Lower lobe of right lung (tissue), 2 donors: ENCODE results near the gene TIPIN. TPM values are rescaled to one million over a fixed set of nuclear protein-coding genes. Genes with fewer than 3 reads are reported as not detected.
"Not testable (repeated sequence)": the region's sequence is repeated elsewhere in the genome, so short reads cannot be mapped to it uniquely, and the experiment has no call there.

ENCODE experiments used
- ATAC-seq, 2 donors: fragments of 200-7000 bp; cut with Tn5 transposase; one replicate each; pipeline ENCODE4 v1.9.1; 2020 to 2022; ENCODE audit warnings: mild to moderate bottlenecking in 2 of 2, moderate library complexity in 2 of 2
- DNase-seq: peaks from one replicate; pipeline ENCODE4 v3.0.0-alpha.2; 2020
- H3K27ac ChIP-seq: fragments of 200-600 bp; one replicate; pipeline ENCODE4 v1.8.0; 2022
- H3K27me3 ChIP-seq: fragments of 200-600 bp; one replicate; pipeline ENCODE4 v1.8.0; 2022; ENCODE audit warnings: low read depth
- H3K36me3 ChIP-seq: fragments of 200-600 bp; one replicate; pipeline ENCODE4 v1.8.0; 2022; ENCODE audit warnings: mild to moderate bottlenecking
- H3K4me1 ChIP-seq: fragments of 200-600 bp; one replicate; pipeline ENCODE4 v1.8.0; 2022
- H3K4me3 ChIP-seq: fragments of 200-600 bp; one replicate; pipeline ENCODE4 v1.8.0; 2022; ENCODE audit warnings: mild to moderate bottlenecking
- H3K9me3 ChIP-seq: fragments of 200-600 bp; one replicate; pipeline ENCODE4 v1.8.0; 2022
- intact Hi-C: fragments of 100-400 bp; cut with DNase I; formaldehyde crosslinking; loops from one replicate; pipeline ENCODE4 v1.11.0; 2022
- total RNA-seq: library from RNA; stranded (reverse); fragmentation: NEBNext Ultra II Directional; extraction: Animal tissue kit (Norgen Biotek cat#: 25700); gene quantifications from one replicate; pipeline ENCODE4 v1.2.1, GENCODE V29; 2021
- TF ChIP-seq, protein P1 (sequence below): fragments of 200-600 bp; IDR thresholded peaks from one replicate; pipeline ENCODE4 v1.8.0; 2022; ENCODE audit warnings: antibody characterized with exemption, mild to moderate bottlenecking
- donor health status: DM: no; HTN: yes; CAD: no; lungs with severe emphysema.

The TIPIN gene
- total RNA-seq, 1 donor from 2014 or later = 6.9 TPM

DNA sequence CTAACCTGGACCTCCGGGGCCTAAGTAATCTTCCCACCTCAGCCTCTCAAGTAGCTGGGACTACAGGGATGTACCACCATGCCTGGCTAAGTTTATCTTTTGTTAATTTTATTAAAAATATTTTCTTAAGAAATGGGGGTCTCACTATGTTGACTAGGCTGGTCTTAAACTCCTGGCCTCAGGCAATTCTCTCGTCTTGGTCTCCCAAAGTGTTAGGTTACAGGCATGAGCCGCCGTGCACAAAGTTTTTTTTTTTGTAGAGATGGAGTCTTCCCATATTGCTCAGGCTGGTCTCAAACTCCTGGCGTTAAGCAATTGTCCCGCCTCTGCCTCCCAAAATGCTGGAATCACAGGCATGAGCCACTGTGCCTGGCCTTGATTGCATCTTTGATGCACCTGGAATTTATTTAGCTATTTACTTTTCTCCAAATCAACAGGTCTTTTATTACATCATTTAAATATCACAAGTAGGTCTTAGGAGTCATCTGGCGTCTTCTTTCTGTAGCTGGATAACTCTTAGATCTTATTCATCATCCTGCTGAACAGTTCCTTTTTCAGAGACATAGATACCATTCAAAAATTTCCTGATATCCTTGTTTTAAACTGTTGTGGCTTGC is 22.4 kb upstream of the TIPIN start:
- Histone ChIP-seq H3K27ac (no peak overlapping the region), H3K4me3 (no peak overlapping the region), H3K9me3 (peaks cover 4% of the 10 kb centered on the region), H3K4me1 (no peaks in the 10 kb centered on the region), H3K36me3 (no peaks in the 10 kb centered on the region), H3K27me3 (no peaks in the 10 kb centered on the region)
- DNase-seq (no peak), ATAC-seq (no peak)
- TF ChIP-seq, protein P1, sequence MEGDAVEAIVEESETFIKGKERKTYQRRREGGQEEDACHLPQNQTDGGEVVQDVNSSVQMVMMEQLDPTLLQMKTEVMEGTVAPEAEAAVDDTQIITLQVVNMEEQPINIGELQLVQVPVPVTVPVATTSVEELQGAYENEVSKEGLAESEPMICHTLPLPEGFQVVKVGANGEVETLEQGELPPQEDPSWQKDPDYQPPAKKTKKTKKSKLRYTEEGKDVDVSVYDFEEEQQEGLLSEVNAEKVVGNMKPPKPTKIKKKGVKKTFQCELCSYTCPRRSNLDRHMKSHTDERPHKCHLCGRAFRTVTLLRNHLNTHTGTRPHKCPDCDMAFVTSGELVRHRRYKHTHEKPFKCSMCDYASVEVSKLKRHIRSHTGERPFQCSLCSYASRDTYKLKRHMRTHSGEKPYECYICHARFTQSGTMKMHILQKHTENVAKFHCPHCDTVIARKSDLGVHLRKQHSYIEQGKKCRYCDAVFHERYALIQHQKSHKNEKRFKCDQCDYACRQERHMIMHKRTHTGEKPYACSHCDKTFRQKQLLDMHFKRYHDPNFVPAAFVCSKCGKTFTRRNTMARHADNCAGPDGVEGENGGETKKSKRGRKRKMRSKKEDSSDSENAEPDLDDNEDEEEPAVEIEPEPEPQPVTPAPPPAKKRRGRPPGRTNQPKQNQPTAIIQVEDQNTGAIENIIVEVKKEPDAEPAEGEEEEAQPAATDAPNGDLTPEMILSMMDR = no peak
- intact Hi-C loops = no loop called here

DNA sequence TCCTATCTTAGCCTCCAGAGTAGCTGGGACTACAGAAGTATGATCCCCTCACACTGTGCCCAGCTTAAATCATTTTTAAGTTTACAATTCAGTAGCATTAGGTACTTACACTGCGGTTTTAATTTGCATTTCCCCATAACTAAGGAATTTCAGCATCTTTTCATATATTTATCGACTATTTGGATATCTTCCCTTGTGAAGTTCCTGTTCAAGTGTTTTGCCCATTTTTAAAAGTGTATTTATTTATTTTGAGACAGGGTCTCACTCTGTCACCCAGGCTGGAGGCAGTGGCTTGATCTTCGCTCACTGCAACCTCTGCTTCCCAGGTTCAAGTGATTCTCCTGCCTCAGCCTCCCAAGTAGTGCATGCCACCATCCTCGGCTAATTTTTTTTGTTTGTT is 17.7 kb upstream of the TIPIN start:
- intact Hi-C loops = no loop called here
- ATAC-seq (no peak), DNase-seq (no peak)

DNA sequence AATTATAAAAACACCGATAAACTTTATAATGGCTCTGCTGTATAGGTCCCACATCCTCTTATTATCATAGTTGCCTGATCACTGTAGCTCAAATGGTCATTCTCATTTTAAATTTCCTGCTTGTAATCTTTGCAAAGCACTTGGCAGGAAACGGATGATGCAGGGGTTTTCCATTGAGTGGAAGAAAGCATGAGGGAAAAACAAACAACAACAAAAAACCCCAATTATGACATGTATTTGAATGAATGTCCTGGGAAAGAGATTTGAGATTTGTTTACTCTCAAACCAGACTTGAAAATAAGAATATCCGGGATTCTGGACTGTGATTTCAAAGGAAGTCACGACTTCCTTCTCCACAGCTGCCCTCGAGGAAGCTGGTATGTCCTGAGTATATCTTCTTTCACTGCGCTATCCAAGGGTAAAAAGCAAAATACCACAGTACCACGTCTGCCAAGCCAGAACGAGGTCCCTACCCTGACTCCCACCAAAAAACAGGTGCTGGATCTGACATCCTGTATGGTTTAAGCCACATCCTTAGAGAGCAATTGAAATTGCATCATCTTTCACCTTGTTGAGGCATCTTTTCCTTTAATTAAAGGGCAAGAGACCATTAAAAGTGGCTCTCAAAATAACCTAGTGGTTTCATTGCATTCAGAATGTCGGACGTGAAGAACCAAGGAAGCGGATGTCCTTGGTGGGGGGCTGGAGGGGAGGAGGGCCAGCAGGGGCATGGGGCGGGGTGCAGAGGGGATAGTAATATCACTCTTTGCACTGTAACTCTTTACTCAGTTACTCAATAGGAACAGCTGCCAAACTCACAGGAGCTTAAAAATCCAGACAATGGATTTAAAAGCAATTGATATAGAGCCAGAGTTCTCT is 13.5 kb upstream of the TIPIN start:
- DNase-seq = no peak
- ATAC-seq = peak; percentile 39 to 50
- H3K9me3 ChIP-seq = peaks cover 4% of the 10 kb centered on the region
- H3K36me3 ChIP-seq = no peaks in the 10 kb centered on the region
- H3K4me1 ChIP-seq = peaks cover 10% of the 10 kb centered on the region
- H3K27ac ChIP-seq = peak overlapping the region; percentile 82
- intact Hi-C loops = no loop called here
- H3K4me3 ChIP-seq = peak overlapping the region; percentile 50
- TF ChIP-seq, protein P1 = no peak
- no peaks in the 10 kb centered on the region for H3K27me3 ChIP-seq

More for the DNA sequence above, 17.7 kb upstream of the TIPIN start:
- peaks cover 4% of the 10 kb centered on the region for H3K9me3 ChIP-seq
- no peak overlapping the region for H3K4me3 ChIP-seq
- TF ChIP-seq, protein P1 = no peak
- no peak overlapping the region for H3K27ac ChIP-seq
- no peaks in the 10 kb centered on the region for H3K36me3 ChIP-seq
- no peaks in the 10 kb centered on the region for H3K27me3 ChIP-seq
- H3K4me1 ChIP-seq = peaks cover 10% of the 10 kb centered on the region

DNA sequence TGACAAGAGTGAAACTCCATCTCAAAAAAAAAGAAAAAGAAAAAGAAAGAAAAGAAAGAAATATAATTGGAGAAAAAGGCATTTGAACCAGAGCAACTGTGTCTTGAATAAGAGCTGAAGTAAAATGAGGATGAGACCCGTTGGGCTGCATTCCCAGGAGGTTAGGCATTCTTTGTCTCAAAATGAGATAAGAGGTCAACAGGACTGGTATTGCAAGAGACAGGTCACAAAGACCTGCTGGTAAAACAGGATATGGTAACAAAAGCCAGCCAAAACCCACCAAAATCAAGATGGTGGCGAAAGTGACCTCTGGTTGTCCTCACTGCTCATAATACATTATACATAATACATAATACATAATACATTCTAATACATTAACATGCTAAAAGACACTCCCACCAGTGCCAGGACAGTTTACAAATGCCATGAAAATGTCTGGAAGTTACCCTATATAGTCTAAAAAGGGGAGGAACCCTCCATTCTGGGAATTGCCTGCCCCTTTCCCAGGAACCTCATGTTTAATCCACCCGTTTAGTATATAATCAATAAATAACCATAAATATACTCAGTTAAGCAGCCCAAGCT is 8.6 kb upstream of the TIPIN start:
- DNase-seq = no peak
- H3K27me3 ChIP-seq = no peaks in the 10 kb centered on the region
- H3K9me3 ChIP-seq = no peaks in the 10 kb centered on the region
- TF ChIP-seq, protein P1 = no peak
- H3K4me3 ChIP-seq = no peak overlapping the region
- no peaks in the 10 kb centered on the region for H3K4me1 ChIP-seq
- H3K36me3 ChIP-seq = no peaks in the 10 kb centered on the region
- intact Hi-C loops = no loop called here
- no peak for ATAC-seq
- H3K27ac ChIP-seq = no peak overlapping the region

DNA sequence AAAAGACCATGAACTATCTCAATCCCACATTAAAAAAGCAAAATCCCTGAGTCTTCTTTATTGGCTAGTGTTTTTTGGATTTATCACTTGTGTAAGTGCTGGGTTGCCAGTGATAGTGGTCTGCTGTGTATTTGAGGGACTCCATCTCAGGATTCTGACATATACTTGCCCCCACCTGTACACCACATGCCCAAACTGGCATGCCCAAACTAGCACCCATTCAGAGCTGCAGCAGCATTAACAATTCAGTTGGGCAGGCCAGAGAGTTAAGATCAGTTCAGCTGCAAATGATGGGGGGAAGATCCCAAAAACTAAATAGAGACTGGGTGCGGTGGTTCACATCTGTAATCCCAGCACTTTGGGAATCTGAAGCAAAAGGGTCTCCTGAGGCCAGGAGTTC is 6.3 kb upstream of the TIPIN start:
- no peak overlapping the region for H3K4me3 ChIP-seq
- no peak overlapping the region for H3K27ac ChIP-seq
- H3K9me3 ChIP-seq = no peaks in the 10 kb centered on the region
- DNase-seq (no peak), ATAC-seq (no peak)
- no peaks in the 10 kb centered on the region for H3K4me1 ChIP-seq
- TF ChIP-seq, protein P1 = no peak
- intact Hi-C loops = no loop called here
- no peaks in the 10 kb centered on the region for H3K27me3 ChIP-seq
- H3K36me3 ChIP-seq = no peaks in the 10 kb centered on the region

DNA sequence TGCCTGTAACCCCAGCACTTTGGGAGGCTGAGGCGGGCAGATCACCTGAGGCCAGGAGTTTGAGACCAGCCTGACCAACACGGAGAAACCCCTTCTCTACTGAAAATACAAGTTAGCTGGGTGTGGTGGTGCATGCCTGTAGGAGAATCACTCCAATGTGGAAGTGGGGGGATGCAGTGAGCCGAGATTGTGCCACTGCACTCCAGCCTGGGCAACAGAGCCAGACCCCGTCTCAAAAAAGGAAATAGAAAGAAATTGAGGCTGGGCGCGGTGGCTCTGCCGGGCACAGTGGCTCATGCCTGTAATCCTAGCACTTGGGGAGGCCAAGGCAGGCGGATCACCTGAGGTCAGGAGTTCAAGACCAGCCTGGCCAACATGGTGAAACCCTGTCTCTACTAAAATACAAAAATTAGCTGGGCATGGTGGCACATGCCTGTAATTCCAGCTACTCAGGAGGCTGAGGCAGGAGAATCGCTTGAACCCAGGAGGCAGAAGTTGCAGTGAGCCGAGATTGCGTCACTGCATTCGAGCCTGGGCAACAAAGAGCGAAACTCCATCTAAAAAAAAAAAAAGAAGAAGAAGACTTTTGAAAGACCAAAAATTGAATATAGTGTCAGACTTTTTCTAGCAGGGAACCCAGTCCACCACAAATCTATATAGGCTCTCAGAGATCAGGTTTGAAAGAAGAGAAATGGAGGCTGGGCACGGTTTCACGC is 5.4 kb upstream of the TIPIN start:
- ATAC-seq, H3K27ac ChIP-seq, H3K27me3 ChIP-seq, H3K4me1 ChIP-seq, H3K4me3 ChIP-seq, H3K36me3 ChIP-seq, intact Hi-C loops, H3K9me3 ChIP-seq, DNase-seq: not testable (repeated sequence)
